HCT116 (cell line): Measurements from ENCODE around the gene HESX1.

Source experiments
- ATF3 ChIP-seq: IDR thresholded peaks from 2 replicates; pipeline ENCODE4 v1.6.1; 2012
- CTCF ChIP-seq, 3 experiments: fragments of 200-600 bp in 1 of 3; sonication (generic) in 1 of 3; IDR thresholded peaks in 2 of 3; conservative IDR thresholded peaks in 1 of 3; 2 replicates each; pipeline ENCODE4 v1.5.1; 2012 to 2017; ENCODE audit warnings: low read depth in 2 of 3, low read length in 2 of 3, antibody characterized with exemption in 1 of 3, borderline replicate concordance in 1 of 3, control low read depth in 1 of 3, mild to moderate bottlenecking in 1 of 3, mixed read lengths in 1 of 3, mixed run types in 1 of 3, moderate library complexity in 1 of 3; ENCODE audit not compliant: insufficient read depth in 1 of 3
- EZH2 ChIP-seq: fragments of 200-600 bp; sonication (generic); IDR thresholded peaks from 2 replicates; pipeline ENCODE4 v1.6.1; 2017; ENCODE audit warnings: antibody characterized with exemption, mixed run types
- EZH2phosphoT487 ChIP-seq: fragments of 200-600 bp; IDR thresholded peaks from 2 replicates; pipeline ENCODE4 v1.6.1; 2018; ENCODE audit warnings: antibody characterized with exemption, borderline replicate concordance
- MAX ChIP-seq: IDR thresholded peaks from 2 replicates; pipeline ENCODE4 v1.6.1; 2012
- POLR2A ChIP-seq: IDR thresholded peaks from 2 replicates; pipeline ENCODE4 v1.7.0; 2011; ENCODE audit warnings: borderline replicate concordance; ENCODE audit not compliant: insufficient read depth, insufficient read length; ENCODE audit errors: extremely low read depth
- POLR2AphosphoS5 ChIP-seq: IDR thresholded peaks from 2 replicates; pipeline ENCODE4 v1.6.1; 2011; ENCODE audit warnings: mild to moderate bottlenecking, low read depth, low read length, moderate library complexity
- SIN3A ChIP-seq: IDR thresholded peaks from 2 replicates; pipeline ENCODE4 v1.6.1; 2012; ENCODE audit warnings: low read depth
- ZFX ChIP-seq: fragments of 450-650 bp; IDR thresholded peaks from 2 replicates; pipeline ENCODE4 v1.6.1; 2017
- TF ChIP-seq, protein P1 (sequence below): IDR thresholded peaks from 2 replicates; pipeline ENCODE4 v1.6.1; 2011; ENCODE audit warnings: mild to moderate bottlenecking, low read length, moderate library complexity; ENCODE audit not compliant: insufficient replicate concordance; ENCODE audit errors: extremely low read depth

- TF ChIP-seq SIN3A (no peak), CTCF (IDR thresholded peaks at IDR 0.05 in 2 of 3, conservative IDR thresholded peaks at IDR 0.05 in 1 of 3; ENCODE audit: borderline replicate concordance in 1 of 3, insufficient read depth in 1 of 3, low read depth in 2 of 3, low read length in 2 of 3) (no peak), POLR2A (no peak), ATF3 (no peak), MAX (no peak), EZH2phosphoT487 (no peak), EZH2 (no peak), ZFX (no peak), POLR2AphosphoS5 (no peak)
- TF ChIP-seq, protein P1, sequence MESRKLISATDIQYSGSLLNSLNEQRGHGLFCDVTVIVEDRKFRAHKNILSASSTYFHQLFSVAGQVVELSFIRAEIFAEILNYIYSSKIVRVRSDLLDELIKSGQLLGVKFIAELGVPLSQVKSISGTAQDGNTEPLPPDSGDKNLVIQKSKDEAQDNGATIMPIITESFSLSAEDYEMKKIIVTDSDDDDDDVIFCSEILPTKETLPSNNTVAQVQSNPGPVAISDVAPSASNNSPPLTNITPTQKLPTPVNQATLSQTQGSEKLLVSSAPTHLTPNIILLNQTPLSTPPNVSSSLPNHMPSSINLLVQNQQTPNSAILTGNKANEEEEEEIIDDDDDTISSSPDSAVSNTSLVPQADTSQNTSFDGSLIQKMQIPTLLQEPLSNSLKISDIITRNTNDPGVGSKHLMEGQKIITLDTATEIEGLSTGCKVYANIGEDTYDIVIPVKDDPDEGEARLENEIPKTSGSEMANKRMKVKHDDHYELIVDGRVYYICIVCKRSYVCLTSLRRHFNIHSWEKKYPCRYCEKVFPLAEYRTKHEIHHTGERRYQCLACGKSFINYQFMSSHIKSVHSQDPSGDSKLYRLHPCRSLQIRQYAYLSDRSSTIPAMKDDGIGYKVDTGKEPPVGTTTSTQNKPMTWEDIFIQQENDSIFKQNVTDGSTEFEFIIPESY = no peak
These were observed 38.8 kb downstream of the HESX1 start for GRCh38 chr3:57160765-57161538.
